IPS-11a (cell line): Measurements from ENCODE around the gene FARS2.

ENCODE experiments used
- H3K4me3 ChIP-seq: one replicate; pipeline ENCODE4 v1.5.1; 2013; ENCODE audit warnings: low read depth, low read length, control low read depth

The FARS2 gene

DNA sequence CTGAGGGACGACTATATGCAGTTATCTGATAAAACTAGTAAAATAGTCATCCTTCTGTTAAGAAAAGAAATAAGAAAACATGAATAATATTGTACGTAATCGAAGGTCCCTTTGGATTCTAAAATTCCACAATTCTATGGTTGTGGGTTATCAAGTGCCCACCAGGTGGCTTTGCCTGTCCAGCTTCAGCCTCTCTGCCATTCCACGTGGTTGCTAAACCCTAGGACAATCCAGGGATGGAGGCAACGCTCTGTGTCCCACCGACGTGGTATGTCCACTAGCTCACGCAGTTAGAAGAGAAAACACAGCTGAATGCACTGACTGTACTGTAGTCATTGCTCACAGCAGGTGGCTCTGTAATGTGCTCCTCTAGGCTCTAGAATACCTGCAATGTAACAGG lies 349.3 kb downstream of the FARS2 start:
- H3K4me3 ChIP-seq, result no peak overlapping the region

DNA sequence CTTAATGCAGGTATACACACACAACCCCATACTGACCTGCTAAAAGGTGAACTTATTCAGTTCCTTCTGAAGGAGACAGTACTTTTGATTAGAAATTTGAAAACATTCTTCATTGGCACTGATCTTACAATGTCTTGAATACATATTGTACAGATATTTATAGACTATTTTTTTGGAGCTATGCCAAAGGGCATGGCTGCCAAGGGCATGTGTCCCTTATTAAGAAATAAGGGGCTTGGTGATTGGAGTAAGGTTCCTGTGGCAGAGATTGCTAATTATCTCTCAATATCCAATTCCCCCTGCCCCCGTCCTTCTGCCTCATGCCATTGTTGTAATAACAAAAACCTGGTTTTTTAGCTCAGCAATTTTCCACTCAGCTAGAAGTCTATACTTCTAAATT lies 355.9 kb downstream of the FARS2 start:
- no peak overlapping the region for H3K4me3 ChIP-seq

DNA sequence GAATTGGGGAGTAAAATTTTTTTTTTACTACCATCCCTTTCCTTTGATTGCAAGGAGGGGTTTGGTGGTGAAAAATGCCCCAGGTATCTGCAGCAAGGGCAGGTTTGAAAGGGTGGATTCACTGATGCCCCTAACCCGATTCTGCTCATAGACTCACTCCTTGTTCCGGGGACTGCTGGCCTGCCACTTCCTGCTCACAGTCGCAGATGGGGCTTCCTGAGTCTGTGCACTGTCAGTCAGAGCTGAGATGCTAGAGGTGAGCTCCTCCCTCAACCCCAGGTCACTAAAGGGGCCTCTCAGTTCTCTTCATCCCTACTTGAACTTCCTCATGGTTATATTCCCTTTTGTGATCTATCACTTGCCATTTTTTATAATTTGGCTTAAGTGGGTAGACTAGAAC lies 357.9 kb downstream of the FARS2 start:
- no peak overlapping the region for H3K4me3 ChIP-seq

DNA sequence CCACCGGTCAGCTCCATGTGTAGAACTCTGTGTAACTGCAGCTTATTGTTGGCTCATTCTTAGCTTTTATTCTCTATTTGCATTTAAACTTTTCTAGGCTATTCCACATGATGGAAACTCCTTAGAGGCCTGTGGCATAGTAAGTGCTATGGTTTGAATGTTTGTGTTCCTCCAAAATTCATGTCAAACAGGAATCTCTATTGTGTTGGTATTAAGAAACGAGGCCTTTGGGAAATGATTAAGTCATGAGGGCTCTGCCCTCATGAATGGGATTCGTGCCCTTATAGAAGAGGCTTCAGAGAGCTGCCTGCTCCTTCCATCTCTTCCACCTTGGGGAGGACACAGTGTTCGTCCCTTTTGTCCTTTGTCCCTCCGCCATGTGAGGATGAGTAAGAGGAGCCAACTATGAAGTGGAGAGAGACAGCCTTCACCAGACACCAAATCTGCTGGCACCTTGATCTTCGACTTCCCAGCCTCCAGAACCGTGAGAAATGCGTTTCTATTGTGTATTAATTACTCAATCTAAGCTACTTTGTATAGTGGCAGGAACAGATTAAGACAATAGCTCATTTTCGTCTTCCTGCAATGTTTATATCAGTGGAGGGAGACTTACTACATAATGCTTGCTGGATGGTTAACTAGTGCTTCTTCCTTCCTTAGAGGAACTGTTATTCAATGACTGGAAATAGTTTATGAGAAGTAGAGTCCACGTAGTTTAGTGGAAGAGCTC lies 361.1 kb downstream of the FARS2 start:
- no peak overlapping the region for H3K4me3 ChIP-seq

DNA sequence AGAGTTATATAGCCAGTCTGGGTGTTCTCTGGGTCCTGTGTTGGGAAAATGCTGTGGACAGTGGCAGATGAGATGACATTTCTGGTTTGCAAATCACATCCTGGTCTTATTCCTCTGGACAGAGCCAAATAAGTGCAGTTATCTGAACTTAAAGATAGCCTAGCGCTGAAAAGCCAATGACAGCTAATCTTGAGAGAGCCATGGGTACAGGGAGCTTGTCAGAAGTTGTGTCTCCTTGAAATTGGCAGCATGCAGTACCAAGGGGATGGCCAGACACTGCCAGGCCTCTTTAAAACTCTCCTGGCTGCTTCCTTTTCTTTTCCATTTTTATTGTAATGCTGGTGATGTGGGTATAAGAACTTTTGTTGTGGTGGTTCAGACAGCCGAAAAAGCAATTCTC lies 362.5 kb downstream of the FARS2 start:
- H3K4me3 ChIP-seq, result no peak overlapping the region

DNA sequence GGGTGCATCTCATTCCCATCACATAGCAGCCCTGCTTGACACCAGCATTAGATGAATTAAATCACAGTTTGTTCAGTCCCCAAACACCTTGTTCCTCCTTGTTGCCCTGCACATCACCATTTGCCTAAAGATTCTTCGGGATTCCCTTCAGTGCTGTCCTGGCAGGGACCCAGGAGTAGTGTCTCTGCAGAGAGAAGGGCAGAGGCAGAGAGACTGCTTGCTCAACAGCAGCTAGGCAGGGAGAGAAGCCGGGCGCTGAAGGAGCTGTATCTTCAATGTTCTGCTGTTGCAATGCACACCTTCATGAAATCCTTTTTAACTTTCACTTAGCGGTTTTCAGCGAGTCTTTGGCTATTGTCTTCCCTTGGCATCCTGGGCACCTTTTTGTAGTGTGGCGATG lies 362.9 kb downstream of the FARS2 start:
- H3K4me3 ChIP-seq, result no peak overlapping the region

DNA sequence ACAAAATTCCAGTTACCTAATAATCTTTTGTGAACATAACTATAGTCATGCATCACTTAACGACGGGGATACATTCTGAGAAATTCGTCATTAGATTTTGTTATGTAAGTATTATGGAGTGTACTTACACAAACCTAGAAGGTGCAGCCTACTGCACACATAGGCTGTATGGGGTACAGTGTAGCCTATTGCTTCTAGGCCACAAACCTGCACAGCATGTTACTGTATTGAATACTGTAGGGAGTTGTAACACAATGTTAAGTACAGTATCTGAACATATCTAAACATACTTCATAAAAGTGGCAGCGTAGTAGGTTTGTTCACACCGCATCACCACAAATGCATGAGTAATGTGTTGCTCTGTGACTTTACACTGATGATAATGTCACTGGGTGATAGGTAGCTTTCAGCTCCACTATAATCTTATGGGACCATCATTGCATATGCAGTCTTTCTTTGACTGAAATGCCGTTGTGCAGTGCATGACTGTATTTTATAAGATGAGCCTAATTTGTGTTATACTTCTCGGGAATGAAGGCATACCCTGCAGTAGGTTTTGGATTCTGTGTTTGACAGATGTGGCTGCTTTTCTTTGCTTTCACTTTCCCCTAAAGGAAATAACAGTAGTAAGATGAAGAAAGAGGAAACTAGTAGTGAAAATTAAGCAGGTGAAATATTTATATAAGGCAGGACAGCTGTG lies 365.6 kb downstream of the FARS2 start:
- no peak overlapping the region for H3K4me3 ChIP-seq

DNA sequence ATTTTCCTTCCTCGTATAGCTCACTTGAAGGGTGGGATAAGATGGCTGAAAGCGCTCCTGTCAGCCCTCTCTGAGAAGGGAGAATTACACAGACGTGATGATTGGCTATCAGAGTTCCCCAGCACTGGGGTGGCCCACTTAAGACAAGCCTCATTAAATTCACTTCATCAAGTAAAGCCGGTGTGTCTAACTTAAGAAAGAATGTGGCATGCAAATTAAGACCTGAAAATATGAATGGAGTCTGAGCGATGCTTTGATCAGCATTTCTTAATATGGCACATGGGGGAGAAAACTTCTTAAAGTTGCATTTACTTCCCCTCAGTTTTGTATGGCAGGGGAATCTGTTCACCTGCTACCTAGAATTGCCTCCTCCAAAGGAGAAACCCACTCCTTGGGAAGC lies 369.3 kb downstream of the FARS2 start:
- no peak overlapping the region for H3K4me3 ChIP-seq

DNA sequence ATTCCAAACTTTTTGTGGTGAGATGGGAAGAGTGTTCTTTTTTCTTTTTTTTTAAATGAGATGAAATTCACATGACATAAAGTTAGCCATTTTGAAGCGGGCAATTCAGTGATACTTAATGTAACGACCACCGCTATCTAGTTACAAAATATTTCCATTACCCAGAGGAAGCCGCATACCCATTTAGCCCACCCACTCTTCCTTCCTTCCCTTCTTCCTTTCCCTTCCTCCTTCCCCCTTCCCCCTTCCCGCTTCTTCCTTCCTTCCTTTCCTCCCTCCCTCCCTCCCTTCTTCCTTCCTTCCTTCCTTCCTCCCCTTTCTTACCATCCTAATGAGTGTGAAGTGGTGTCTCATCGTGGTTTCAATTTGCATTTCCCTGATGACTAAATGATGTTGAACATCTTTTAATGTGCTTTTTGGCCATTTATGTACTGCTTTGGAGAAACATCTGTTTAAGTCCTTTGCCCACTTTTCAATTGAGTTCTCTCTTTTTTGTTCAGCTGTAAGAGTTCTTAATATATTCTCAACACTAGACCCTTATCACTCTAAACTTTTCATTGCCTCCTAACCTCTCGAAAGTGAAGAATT lies 371.1 kb downstream of the FARS2 start:
- H3K4me3 ChIP-seq, result no peak overlapping the region

DNA sequence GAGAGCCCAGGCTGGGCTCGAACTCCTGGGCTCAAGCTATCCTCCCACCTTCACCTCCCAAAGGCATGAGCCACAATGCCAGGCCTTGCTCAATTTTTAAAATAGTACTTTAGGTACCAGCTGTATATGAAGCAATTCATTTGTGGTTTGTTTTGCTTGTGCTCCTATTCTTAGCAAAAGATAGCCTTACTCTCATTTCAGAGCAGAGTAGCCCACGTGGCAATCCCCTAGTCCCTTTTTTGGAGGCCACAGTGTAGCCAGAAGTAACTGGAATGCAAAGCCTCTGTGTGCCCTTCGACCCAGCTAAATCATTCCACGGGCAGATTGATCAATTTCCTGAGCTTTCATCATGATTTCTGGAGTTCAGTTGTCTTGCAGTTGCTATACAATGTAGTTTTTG lies 373.2 kb downstream of the FARS2 start:
- no peak overlapping the region for H3K4me3 ChIP-seq

DNA sequence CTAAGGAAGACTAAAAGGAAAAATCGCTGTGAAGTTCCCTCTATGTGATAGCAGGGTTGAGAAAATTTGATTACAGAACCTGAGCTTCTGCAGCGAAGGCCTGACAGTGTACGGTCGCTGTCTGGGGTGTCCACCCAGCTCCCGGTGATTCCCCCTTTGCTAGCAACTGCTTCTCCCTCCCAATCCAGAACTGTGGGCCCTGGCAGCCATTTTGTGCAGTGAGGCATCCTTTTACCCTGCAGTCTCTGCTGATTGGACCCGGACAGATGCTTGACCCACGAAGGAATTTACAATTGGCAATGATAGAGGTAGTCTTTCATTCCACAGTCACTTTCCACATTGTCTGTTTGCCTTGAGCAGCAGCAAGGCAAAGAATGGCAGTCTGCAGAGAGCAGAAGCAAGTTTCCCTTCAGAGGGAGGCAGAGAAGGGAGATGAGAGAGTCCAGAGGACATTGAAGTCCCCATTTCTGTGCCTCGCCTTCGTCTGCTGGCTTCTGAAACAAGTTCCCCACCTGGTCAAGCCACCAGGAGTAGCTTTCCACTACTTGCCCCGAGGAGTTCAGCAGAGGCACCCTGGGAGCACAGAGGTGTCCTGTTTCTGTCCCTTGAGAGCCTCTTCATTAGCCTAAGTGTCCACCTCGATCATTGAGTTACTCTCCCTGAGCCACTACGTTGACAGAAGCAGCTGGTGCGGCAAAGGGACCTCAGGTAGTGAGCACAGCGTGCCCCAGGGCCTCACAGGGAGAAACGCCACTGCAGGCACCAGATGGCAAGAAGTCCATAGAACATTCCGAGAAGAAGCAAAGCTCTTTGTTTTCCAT lies 375.1 kb downstream of the FARS2 start:
- no peak overlapping the region for H3K4me3 ChIP-seq

DNA sequence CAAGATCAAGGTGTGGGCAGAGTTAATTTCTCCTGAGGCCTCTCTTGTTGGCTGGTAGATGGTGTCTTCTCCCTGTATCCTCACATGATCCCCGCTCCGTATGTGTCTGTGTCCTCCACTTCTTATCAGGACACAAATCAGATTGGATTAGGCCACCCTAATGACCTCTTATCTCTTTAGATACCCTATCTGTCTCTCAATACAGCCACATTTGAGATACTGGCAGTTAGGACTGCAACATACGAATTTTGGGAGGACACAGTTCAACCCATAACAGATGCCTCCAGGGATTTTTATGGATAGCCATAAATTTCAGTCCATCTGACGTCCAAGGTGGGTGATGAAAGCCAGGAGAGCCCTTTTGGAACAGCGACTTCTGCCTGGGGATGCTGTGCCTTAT lies 376.4 kb downstream of the FARS2 start:
- H3K4me3 ChIP-seq, result no peak overlapping the region

DNA sequence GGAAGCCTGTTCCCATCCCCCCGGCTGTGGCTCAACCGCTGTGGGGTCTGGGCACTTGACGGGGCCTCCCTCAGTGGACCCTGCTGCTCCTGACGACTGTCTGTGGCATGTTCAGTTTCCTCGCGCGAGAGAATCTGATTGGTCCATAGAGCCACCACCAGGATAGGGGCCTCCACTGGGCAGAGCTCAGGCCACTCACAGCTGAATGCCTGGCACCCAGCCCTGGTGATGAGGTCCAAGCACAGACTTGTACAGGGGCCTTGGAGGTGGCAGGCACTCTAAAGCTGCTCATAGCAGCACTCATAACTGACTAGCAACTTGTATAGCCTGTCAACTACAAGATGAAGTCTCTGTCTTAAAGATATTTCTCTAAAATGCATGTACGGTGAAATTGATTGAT lies 377.4 kb downstream of the FARS2 start:
- H3K4me3 ChIP-seq, result no peak overlapping the region

DNA sequence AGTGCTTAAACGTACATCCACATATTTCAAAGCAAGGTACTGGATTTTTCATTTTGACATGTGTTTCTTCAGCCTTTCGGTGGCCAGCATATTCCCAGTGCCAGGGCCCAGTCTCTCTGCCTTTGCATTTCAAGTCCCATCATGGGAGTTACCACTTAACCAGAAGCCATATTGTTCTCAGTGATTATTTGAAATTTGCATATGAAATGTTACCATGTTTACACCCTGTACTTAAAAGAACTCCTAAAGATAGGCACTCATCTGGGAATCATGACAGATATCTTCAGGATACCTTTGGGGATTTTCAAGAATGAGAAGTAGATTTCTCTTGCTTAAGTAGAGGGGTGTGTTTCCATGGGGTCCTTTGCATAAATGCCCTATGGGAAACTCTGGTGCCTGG lies 377.9 kb downstream of the FARS2 start:
- H3K4me3 ChIP-seq, result no peak overlapping the region

DNA sequence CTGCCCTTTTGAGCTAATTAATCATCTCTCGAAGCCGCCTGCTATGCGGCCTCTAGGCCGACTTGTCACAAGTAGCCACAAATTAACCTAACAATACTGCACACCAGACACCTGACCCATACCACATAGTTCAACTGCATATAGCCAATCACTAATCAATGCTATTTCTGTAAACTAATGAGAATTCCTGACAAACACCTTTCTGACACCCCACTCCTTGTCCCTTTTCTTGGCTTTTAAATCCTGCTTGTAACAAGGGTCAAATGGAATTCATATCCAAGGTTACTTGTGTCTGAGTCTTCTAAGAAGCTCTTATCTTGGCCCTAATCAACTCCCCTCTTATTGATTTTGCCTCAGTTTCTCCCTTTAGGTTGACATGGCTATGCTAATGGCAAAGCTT lies 379.3 kb downstream of the FARS2 start:
- H3K4me3 ChIP-seq, result no peak overlapping the region

DNA sequence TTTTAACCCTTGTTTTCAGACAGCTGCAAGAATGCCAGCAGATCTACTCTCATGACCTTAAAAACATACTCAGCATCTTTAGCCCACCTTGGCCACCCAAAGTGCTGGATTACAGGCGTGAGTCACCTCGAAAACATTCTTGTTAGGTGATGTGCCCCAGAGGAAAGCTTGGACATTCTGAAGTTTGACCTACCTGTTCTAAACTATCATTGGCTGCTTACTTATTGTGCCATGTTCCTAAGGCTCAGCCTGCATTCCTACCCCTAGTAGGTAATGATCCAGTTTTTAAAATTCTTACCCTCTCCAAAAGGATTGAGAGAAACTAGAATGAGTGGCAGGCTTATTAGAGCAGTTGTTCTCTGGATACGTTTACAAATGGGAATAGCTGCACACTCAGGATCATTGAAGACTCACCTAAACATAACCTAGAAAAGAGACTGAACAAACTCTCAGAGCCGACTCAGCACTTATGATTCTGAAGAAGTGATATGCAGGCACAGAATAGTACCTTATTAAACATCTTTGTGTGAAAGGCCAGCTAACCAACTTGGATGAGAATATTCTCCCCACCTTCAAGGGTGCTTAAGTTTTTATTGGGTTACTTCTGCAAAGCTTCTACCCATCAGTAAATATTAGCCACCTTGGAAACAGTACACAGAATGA lies 383.3 kb downstream of the FARS2 start:
- H3K4me3 ChIP-seq, result no peak overlapping the region

DNA sequence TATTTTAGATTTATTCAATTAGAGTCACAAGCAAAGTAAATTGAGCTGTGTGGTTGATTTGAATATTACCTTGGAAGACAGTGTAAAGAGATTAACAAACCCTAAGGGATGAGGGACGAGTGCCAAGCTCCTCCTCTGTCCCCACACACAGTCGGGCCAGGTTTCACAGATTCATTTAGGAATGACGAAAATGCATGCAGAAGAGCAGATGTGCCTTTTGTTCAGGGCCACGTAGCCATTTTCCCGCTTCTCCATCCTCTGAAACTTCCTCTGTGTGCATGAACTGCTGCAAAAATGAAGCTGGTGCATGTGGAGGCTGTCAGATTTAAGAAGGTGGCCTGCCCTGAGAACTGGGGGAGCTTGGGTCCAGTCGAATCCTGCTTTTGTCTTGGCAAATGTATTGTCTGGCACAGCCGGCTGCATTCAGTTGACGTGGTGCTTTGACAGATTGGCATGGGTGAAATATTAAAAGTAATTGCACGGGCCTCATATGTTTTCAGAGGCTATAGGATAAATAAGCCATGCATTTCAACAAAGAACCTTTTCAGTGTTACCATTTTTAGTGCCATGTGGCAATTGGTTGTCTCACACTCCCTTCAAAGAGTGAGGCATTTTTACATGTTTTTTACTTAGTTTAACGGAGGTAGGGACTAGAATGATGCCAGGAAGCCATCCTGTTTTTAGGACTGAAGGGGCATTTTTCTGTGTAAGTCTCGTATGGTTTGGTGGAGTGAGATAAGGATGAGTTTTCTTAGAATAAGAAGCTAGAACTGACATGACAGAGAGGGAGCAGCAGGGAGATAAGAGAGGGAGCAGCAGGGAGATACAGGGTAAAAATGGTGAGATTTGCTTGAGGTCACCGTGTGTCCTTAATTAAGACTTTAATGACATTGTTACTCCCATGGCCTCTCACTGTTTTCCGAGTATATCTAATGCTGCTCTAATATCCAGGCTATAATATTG lies 384.3 kb downstream of the FARS2 start:
- no peak overlapping the region for H3K4me3 ChIP-seq

DNA sequence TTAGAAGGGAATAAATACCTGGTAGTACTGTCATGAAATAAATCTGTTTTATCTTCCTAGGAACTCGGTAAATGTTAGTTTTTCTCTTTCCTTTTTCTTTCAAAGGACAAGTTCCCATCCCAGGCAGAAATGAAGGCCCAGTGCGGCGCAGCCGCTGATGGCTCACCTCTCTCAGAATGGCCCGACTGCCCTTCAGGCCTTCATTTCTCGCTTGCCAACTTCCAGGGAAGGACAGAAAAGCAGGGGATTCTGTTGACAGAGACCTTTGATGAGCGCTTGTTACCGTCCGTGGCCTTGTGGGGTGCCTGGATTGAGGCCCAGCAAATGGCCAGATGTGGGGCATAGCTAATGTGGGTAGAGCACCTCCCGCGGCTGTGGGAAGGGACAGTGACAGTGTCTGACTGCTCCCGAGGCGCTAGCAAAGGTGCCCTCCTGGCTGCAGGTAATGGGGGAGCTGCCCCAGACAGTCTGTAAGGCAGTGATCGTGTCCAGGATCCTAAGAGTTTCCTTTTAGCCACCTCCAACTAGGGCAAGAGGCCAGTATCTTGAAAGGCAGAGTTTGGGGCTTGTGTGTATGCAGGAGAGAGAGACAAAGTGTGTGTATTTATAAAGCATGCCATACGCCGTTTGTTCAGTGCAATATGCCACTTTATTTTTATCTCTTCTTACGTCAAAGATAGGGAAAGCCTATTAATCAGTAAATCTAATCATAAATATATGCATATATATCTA lies 391.3 kb downstream of the FARS2 start:
- H3K4me3 ChIP-seq, result no peak overlapping the region

DNA sequence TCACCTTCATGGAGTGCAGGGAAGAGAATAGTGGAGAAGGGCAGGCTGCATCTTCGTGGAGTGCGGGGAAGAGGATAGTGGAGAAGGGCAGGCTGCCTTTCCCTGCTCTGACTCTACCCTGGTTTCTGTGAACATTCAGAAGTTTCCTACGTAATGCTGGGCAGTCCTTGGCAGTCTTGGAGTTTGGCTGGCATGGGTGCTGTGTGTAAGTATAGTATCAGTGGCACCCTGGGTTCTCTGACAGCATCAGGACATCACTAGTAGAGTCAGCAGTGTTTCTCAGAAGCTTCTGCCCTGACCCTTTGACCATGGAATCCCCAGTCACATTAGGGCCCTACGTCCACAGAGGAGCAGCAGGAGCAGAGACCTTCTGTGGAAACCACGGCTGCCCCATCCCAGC lies 392.5 kb downstream of the FARS2 start:
- no peak overlapping the region for H3K4me3 ChIP-seq
